ENCODE measurements around the gene LCE7A.

GRCh38 chr1:152902636-152903035 lies 42.8 kb downstream of the LCE7A start:
- TF ChIP-seq, protein P1, sequence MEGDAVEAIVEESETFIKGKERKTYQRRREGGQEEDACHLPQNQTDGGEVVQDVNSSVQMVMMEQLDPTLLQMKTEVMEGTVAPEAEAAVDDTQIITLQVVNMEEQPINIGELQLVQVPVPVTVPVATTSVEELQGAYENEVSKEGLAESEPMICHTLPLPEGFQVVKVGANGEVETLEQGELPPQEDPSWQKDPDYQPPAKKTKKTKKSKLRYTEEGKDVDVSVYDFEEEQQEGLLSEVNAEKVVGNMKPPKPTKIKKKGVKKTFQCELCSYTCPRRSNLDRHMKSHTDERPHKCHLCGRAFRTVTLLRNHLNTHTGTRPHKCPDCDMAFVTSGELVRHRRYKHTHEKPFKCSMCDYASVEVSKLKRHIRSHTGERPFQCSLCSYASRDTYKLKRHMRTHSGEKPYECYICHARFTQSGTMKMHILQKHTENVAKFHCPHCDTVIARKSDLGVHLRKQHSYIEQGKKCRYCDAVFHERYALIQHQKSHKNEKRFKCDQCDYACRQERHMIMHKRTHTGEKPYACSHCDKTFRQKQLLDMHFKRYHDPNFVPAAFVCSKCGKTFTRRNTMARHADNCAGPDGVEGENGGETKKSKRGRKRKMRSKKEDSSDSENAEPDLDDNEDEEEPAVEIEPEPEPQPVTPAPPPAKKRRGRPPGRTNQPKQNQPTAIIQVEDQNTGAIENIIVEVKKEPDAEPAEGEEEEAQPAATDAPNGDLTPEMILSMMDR (IDR thresholded peaks at IDR 0.05), result no peak
- TF ChIP-seq POLR2AphosphoS5 (IDR thresholded peaks at IDR 0.05), result no peak

All from breast epithelium (tissue), 3 donors.